Skeletal muscle tissue (tissue), 4 donors: Measurements from ENCODE around the gene RPA1. TPM values are rescaled to one million over a fixed set of nuclear protein-coding genes. Genes with fewer than 3 reads are reported as not detected.
A peak's percentile ranks its signal among the peaks of the same experiment; 100 is the strongest.

Experiments used
- H3K27ac ChIP-seq: one replicate; pipeline ENCODE4 v1.7.0; 2013; ENCODE audit warnings: mild to moderate bottlenecking, low read depth, low read length, inconsistent platforms
- H3K27me3 ChIP-seq, 3 donors: one replicate each; pipeline ENCODE4 v1.7.0; 2013; ENCODE audit warnings: low read length in 3 of 3; ENCODE audit not compliant: control insufficient read depth in 3 of 3, insufficient read depth in 3 of 3
- H3K36me3 ChIP-seq, 3 donors: one replicate each; pipeline ENCODE4 v1.7.0; 2013; ENCODE audit warnings: low read length in 3 of 3; ENCODE audit not compliant: control insufficient read depth in 3 of 3, insufficient read depth in 3 of 3
- H3K4me1 ChIP-seq, 3 donors: one replicate each; pipeline ENCODE4 v1.7.0; 2013; ENCODE audit warnings: low read length in 3 of 3, mild to moderate bottlenecking in 3 of 3; ENCODE audit not compliant: control insufficient read depth in 3 of 3, insufficient read depth in 3 of 3
- H3K4me3 ChIP-seq, 3 donors: one replicate each; pipeline ENCODE4 v1.7.0; 2013; ENCODE audit warnings: low read length in 3 of 3
- H3K9ac ChIP-seq, 3 donors: one replicate each; pipeline ENCODE4 v1.7.0; 2013; ENCODE audit warnings: low read length in 3 of 3, mild to moderate bottlenecking in 3 of 3, moderate library complexity in 2 of 3, low read depth in 1 of 3
- H3K9me3 ChIP-seq, 3 donors: one replicate each; pipeline ENCODE4 v1.7.0; 2013; ENCODE audit warnings: low read length in 3 of 3; ENCODE audit not compliant: control insufficient read depth in 3 of 3
- total RNA-seq: library from RNA; depleted of rRNA; stranded (reverse); fragments of >200 nt; gene quantifications from one replicate; pipeline ENCODE4 v1.2.3, GENCODE V29; 2014
- donor health status: Osteomylitis.

The RPA1 gene
- total RNA-seq, 1 donor from 2014 or later: 26.1 TPM

- Histone ChIP-seq H3K9me3 (no peaks in the 10 kb centered on the region), H3K9ac (no peak overlapping the region), H3K36me3 (no peaks in the 10 kb centered on the region), H3K27ac (no peak overlapping the region), H3K4me1 (peaks cover 6 to 29% (median 12%) of the 10 kb centered on the region in 3 donors), H3K27me3 (peaks cover 0 to 2% (median 2%) of the 10 kb centered on the region in 3 donors), H3K4me3 (no peak overlapping the region)
Measured at GRCh38 chr17:1933875-1934715, 104.3 kb downstream of the RPA1 start.

- Histone ChIP-seq H3K27me3 (peaks cover 0 to 2% (median 2%) of the 10 kb centered on the region in 3 donors), H3K9me3 (no peaks in the 10 kb centered on the region), H3K27ac (no peak overlapping the region), H3K36me3 (no peaks in the 10 kb centered on the region), H3K4me3 (no peak overlapping the region), H3K4me1 (peaks cover 12 to 34% (median 15%) of the 10 kb centered on the region in 3 donors), H3K9ac (no peak overlapping the region)
Measured at GRCh38 chr17:1934901-1935300, 105.1 kb downstream of the RPA1 start.

- H3K9me3 ChIP-seq: no peaks in the 10 kb centered on the region
- H3K4me1 ChIP-seq: peaks cover 23 to 51% (median 24%) of the 10 kb centered on the region in 3 donors
Measured at GRCh38 chr17:1936766-1937165, 107.0 kb downstream of the RPA1 start.

GRCh38 chr17:1937461-1937860, 107.7 kb downstream of the RPA1 start:
- Histone ChIP-seq H3K9ac (no peak overlapping the region), H3K9me3 (no peaks in the 10 kb centered on the region), H3K27me3 (peaks cover 0 to 7% (median 4%) of the 10 kb centered on the region in 3 donors), H3K4me3 (no peak overlapping the region), H3K27ac (no peak overlapping the region), H3K4me1 (peaks cover 17 to 44% (median 18%) of the 10 kb centered on the region in 3 donors), H3K36me3 (no peaks in the 10 kb centered on the region)

More at GRCh38 chr17:1936766-1937165, 107.0 kb downstream of the RPA1 start:
- Histone ChIP-seq H3K27ac (no peak overlapping the region), H3K9ac (no peak overlapping the region), H3K36me3 (no peaks in the 10 kb centered on the region), H3K27me3 (peaks cover 0 to 9% (median 4%) of the 10 kb centered on the region in 3 donors), H3K4me3 (no peak overlapping the region)

GRCh38 chr17:1939981-1940809, 110.4 kb downstream of the RPA1 start:
- Histone ChIP-seq H3K4me3 (peak overlapping the region in 1 of 3 donors; percentile 54), H3K4me1 (peaks cover 16 to 34% (median 18%) of the 10 kb centered on the region in 3 donors), H3K9me3 (no peaks in the 10 kb centered on the region), H3K36me3 (no peaks in the 10 kb centered on the region), H3K9ac (peak overlapping the region; percentile 70 to 78 (median 72)), H3K27ac (peak overlapping the region; percentile 94), H3K27me3 (peaks cover 0 to 7% (median 4%) of the 10 kb centered on the region in 3 donors)

- Histone ChIP-seq H3K27ac (peak overlapping the region; percentile 94), H3K9me3 (no peaks in the 10 kb centered on the region), H3K4me1 (peaks cover 16 to 30% (median 18%) of the 10 kb centered on the region in 3 donors), H3K27me3 (peaks cover 0 to 7% (median 4%) of the 10 kb centered on the region in 3 donors), H3K4me3 (no peak overlapping the region), H3K9ac (peak overlapping the region in 1 of 3 donors; percentile 65), H3K36me3 (no peaks in the 10 kb centered on the region)
Measured at GRCh38 chr17:1940810-1941185, 111.0 kb downstream of the RPA1 start.

GRCh38 chr17:1941272-1942065, 111.7 kb downstream of the RPA1 start:
- no peaks in the 10 kb centered on the region for H3K36me3 ChIP-seq
- no peaks in the 10 kb centered on the region for H3K9me3 ChIP-seq
- H3K27ac ChIP-seq: no peak overlapping the region
- H3K9ac ChIP-seq: no peak overlapping the region
- peaks cover 0 to 7% (median 4%) of the 10 kb centered on the region in 3 donors for H3K27me3 ChIP-seq
- peaks cover 16 to 26% (median 18%) of the 10 kb centered on the region in 3 donors for H3K4me1 ChIP-seq
- no peak overlapping the region for H3K4me3 ChIP-seq

- H3K4me1 ChIP-seq: peaks cover 16 to 26% (median 18%) of the 10 kb centered on the region in 3 donors
- no peaks in the 10 kb centered on the region for H3K36me3 ChIP-seq
- H3K9me3 ChIP-seq: no peaks in the 10 kb centered on the region
- H3K27ac ChIP-seq: no peak overlapping the region
- no peak overlapping the region for H3K9ac ChIP-seq
- peaks cover 0 to 7% (median 4%) of the 10 kb centered on the region in 3 donors for H3K27me3 ChIP-seq
- H3K4me3 ChIP-seq: no peak overlapping the region
Measured at GRCh38 chr17:1942066-1942365, 112.2 kb downstream of the RPA1 start.

GRCh38 chr17:1942666-1943435, 113.0 kb downstream of the RPA1 start:
- Histone ChIP-seq H3K9me3 (no peaks in the 10 kb centered on the region), H3K27me3 (peaks cover 0 to 7% (median 4%) of the 10 kb centered on the region in 3 donors), H3K27ac (no peak overlapping the region), H3K36me3 (no peaks in the 10 kb centered on the region), H3K4me1 (peaks cover 16 to 26% (median 18%) of the 10 kb centered on the region in 3 donors), H3K4me3 (no peak overlapping the region), H3K9ac (no peak overlapping the region)
